SH-SY5Y (cell line): ENCODE results near the gene BTBD9.

Source experiments
- GATA2 ChIP-seq: IDR thresholded peaks from 2 replicates; pipeline ENCODE4 v1.6.1; 2011; ENCODE audit warnings: mild to moderate bottlenecking, low read depth, low read length
- GATA3 ChIP-seq: IDR thresholded peaks from 2 replicates; pipeline ENCODE4 v1.6.1; 2011; ENCODE audit warnings: low read depth, mild to moderate bottlenecking, low read length, moderate library complexity

GRCh38 chr6:38470548-38470947 is 169.2 kb downstream of the BTBD9 start:
- TF ChIP-seq GATA2 (no peak), GATA3 (no peak)
